ENCODE data around the gene ADGRG2.
"Not testable (repeated sequence)": the region's sequence is repeated elsewhere in the genome, so short reads cannot be mapped to it uniquely, and the experiment has no call there.

The ADGRG2 gene

DNA sequence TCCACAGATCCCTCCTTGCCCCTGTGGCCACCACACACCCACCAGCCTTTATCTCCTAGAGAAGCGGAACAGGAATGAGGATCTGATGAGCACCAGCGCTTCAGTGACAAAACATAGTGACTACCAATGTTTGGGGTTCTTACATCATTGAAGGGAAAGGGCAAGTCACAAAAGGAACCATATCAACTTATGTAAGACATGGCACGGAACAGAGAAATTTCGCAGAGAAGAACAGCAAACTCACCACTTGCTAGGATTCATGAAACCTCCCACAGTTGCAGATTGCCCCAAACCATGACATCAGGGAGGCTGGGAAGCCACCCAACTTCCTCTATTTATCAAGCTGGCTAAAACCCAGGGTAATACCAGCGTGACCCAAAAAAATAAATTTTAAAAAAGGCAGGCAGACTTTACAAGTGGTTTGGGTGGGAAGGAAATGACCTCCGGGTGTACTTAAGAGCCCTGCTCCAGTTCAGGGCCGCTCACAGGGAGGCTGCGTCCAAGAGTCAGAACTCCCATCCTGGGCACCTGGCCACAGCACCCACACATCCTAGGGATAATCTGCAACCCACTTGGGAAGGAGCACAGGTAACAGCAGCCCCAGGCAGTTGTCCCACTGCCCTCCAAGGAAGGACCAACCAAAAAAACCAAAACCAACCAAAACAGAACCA is 36.0 kb downstream of the ADGRG2 start:
- no peak for DNase-seq

DNA sequence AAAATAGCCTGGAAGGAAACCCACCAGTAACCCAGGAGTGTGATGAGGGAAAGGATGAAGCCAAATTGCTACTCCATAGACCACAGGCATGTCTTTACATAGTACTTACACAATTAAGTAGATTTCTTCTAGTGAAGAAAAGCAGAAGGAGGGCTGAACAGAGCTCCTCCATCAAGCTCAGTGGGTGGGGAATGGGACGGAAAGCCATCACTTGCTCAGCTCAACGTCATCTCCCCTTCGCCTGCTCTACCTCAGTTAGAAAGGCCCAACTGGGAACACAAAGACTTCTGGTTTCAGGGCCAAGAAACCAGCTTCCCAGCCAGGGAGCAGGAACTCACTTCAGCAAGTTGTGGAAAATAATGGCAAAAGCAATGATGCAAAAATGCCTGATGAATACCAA is 36.6 kb downstream of the ADGRG2 start:
- DNase-seq: no peak

DNA sequence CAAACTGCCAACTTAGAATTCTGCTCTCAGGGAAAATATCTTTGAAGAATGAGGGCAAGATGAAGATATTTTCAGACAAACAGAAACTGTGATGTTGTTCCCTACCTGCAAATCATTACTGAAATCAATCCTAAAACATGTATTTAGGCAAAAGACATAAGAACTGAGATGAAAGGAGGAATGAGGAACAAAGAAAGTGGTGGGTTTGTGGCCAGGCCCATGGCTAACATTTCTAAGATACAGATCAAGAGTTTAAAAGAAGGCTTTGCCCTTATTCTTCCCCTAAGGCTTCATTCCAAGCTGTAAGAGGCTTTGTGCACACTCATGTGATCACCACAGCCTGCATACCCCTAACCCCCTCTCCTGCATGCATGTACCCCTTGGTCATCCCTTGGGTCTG is 46.5 kb downstream of the ADGRG2 start:
- no peak for DNase-seq

DNA sequence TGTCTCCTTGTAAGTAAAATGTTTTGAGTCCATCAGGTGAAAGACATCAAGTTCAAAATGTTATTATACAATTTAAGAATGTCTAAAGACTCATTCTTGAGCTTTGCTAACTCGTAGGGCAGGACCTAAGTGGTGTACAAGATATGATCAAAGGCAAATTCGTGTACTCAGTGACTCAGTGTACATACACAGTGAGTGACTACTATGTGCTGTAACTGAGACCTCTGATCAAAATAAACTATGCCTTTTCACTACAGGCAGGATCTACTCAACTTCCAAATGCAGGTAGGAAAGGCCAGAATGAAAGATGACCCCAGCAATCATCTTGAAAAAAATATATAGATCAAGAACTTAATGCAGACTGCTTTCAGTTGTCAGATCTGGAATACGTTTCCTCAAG is 49.9 kb downstream of the ADGRG2 start:
- DNase-seq: no peak

- no peak for DNase-seq
Observed at GRCh38 chrX:19070555-19070994, 51.7 kb downstream of the ADGRG2 start.

GRCh38 chrX:19066987-19067386 is 55.3 kb downstream of the ADGRG2 start:
- DNase-seq: not testable (repeated sequence)

- no peak for DNase-seq
Observed at GRCh38 chrX:19065535-19065934, 56.7 kb downstream of the ADGRG2 start.

- DNase-seq: no peak
Observed at GRCh38 chrX:19064175-19064574, 58.1 kb downstream of the ADGRG2 start.

DNA sequence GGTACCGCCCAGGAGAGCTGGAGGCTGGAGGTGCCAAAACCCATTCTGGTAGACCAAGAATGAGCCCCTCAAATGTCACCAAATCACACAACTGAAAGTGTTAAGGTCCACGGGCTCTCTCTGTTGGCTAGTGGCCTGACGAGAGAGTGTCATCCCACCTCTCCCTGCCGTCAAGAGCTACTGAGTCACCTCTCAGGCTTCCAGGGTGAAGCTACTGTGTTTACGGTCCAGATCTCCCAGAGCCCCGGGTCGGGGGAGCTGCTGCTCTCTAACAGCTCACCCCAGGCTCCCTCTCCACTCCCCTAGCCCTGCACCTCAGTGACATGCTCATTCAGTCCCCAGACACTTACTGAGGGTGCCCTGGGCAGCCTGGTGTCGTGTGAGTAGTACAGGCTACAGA is 59.2 kb downstream of the ADGRG2 start:
- DNase-seq: no peak

DNA sequence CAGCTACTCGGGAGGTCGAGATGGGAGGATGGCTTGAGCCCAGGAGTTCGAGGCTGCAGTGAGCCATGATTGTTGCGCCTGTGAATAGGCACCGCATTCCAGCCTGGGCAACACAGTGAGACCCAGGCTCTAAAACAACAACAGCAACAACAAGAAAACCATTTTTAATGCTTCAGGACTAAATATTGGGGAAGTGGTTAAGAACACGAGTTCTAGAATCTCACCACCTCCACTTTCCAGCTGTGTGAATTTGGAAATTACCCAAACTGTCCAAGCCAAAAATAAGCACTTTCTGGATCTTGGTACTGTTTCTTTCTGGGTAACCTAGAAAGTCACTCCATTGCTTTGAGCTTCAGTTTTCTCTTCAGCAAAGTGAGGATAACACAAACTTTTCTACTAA is 63.2 kb downstream of the ADGRG2 start:
- no peak for DNase-seq

DNA sequence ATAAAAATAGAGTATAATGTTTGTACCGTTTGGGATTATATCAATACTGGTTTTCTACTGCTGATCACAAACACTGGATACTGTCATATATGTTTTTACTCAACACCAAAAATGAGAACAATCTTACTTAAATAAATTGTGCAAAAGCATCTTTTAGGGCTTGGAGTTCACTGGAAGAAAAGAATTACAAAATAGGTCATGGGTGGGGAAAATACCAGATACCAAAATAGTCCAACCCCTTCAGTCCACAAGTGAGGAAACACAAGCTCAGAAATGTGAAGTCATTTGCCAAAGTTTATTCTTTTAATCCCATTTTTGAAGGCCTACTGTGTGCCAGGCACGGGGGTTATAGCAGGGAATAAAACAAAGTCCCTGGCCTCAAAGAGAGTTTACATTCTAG is 64.4 kb downstream of the ADGRG2 start:
- DNase-seq: no peak

- DNase-seq: no peak
Observed at GRCh38 chrX:19049110-19049509, 73.2 kb downstream of the ADGRG2 start.

GRCh38 chrX:19046343-19047215 is 75.7 kb downstream of the ADGRG2 start:
- DNase-seq: no peak

DNA sequence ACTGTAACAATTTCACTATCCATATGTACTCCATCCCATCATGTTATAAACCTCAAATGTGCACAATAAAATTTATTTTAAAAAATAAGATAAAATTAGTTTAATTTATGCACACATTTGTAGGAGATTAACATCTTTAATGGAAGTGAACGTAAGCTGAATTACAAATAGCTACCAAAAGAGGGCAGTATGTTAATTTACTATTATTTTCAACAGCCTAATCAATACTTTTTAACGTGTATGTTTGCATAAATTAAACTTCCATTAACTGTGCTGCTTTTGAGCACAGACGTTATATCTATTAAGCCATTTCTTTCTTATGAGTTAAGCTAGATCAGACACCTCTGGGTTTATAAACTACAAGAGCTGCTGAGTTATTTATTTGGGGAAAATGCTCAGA is 81.9 kb downstream of the ADGRG2 start:
- no peak for DNase-seq

DNA sequence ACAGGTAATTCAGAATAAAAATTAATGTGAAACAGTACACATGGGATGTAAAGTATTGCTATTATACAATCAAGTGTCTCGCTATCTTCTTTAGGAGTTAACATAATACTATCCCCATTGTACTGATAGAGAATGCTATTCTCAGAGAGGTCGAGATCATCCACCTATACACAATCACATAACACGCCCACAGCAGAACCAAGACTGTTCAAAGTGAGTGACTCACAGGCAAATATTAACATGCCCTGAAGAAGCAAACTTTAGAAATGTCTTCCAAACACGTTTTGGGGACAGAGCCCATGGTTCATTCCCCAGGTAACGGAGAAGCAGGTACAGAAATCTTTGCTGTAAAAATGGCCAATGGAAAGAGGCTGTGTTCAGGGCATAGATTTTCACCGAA is 88.2 kb downstream of the ADGRG2 start:
- no peak for DNase-seq

DNA sequence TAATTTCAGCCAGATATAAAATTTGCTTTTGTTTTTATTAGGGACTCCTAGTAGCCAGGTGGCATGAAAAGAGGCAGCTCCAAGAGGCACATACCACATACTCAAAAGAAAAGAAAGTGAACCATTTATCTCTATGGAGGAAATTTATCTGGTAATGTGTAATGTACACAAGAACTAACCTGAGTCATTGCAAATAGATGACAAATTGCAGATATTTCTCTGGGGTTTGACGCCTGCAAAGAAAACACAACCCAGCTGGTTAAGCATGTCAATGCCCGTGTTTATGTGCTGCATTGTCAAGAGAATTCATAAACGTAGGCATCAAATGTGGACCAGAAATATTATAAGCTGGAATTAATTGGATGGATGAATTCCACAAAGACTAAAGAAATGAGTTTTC is 91.5 kb downstream of the ADGRG2 start:
- DNase-seq: no peak

DNA sequence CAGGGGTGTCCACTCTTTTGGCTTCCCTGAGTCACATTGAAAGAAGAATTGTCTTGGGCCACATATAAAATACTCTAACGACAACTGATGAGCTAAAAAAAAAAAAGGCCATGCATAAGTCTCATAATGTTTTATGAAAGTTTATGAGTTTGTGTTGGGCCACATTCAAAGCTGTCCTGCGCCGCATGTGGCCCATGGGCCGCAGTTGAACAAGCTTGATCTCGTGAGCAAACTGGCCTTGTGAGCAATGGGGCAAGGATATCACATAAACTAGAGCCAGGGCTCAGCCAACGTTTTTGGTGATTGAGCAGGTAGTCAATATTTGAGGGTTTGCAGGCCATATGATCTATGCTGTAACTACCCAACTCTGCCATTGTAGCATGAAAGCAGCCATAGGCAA is 93.7 kb downstream of the ADGRG2 start:
- DNase-seq: no peak

DNA sequence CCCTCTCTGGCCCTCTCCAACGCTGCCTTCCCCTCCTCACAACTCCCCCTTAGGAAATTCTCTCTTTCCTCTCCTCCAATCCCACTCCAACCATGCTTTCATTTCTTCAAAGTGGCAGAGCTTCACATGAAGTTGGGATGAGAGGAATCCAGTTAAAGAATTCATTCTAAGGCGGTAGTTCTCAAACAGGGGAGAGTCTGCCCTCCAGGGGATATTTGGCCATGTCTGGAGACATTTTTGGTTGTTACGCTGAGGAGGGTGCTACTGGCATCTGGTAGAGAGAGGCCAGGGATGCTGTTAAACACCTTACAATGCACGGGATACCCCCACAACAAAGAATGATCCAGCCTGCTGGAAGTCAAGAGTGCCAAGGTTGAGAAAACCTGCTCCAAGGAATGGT is 97.9 kb downstream of the ADGRG2 start:
- no peak for DNase-seq

- DNase-seq: no peak
Observed at GRCh38 chrX:19019996-19020395, 102.3 kb downstream of the ADGRG2 start.

DNA sequence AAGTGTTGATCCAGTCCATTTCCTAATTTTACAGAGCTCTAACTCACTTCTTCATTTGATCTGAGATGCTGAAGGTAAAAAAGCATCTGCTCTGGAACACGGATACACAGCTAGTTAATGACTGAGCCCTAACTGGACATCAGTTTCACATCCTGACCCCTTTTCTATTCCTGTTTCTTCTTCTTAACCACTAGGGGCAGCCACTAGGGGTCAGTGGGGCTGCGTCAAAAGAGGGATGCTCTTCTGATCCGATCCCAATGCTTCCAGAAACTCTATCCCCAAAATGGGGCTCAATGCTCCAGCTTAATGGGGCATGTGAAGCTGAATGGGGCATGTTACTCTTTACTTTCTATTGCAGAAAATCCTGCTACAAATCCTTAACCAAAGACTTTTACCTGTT is 105.0 kb downstream of the ADGRG2 start:
- no peak for DNase-seq

GRCh38 chrX:19016614-19017013 is 105.7 kb downstream of the ADGRG2 start:
- DNase-seq: not testable (repeated sequence)

DNA sequence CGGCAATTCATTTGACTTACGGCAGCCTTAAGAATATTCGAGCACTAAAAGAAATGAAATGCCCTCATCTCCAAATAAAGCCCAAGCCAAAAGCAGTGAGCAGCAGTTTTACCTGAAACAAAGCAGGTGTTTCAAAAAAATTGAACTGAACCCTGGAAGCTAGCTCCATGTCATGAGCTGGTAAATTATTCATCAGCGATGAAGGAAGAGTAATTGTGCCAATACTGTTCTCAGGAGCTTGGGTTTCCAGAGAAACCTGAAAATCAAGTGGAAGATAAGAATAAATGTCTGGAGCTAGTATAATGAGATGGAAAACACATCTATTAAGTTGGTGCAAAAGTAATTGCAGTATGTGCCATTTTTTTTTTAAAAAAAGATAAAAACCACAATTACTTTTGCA is 114.4 kb downstream of the ADGRG2 start:
- DNase-seq: no peak

DNA sequence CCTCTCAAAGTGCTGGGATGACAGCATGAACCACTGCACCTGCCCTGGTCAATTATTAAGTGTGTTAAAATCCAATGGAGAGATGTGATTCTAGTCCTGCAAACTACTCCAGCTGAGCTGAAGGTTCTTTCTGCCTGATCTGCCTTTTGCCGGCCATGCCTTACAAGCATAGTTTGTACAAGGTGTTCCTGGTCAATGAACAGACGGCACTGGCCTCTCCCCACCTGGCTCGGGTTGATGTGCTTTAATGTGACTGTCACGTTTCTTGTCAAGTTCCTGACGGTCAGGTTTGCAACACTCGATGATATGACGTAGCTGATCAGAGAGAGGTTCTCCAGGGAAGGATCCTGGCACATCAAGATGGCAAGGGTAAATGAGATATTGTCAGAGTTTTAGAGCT is 115.3 kb downstream of the ADGRG2 start:
- DNase-seq: no peak

- DNase-seq: no peak
Observed at GRCh38 chrX:19005909-19006308, 116.4 kb downstream of the ADGRG2 start.

Measured in activated gamma-delta T cell (primary cell).